ENCODE data around the gene CEP78.

DNA sequence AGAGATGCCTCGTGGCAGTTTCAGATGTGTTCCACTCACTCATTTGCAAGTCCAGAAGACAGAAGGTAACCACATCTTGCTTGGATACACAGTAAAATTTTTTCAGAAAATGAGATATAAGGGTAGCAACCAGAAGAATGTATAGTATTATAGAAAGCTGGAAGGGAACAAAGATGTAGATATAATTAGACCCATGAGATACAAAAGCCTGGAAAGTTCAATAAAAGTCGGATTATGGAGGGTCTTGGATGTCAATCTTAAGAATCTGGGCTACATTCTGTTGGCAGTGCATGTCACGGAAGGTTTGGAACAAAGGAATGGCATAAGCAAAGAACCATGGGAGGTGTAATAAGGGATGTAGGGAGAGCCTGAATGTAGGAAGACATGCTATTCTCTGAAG, 5.1 kb upstream of the CEP78 start:
- TF ChIP-seq POLR2A (IDR thresholded peaks at IDR 0.05) (no peak), CTCF (IDR thresholded peaks at IDR 0.05) (no peak), EP300 (IDR thresholded peaks at IDR 0.05) (no peak), POLR2AphosphoS5 (IDR thresholded peaks at IDR 0.05) (no peak)
